ENCODE results near the gene ATP8B3. TPM values are rescaled to one million over a fixed set of nuclear protein-coding genes. Genes with fewer than 3 reads are reported as not detected.
A peak's percentile ranks its signal among the peaks of the same experiment; 100 is the strongest.

ATP8B3 gene
- total and polyA plus RNA-seq, 8 donors, result 0.89 to 2.5 (median 1.5) TPM

- intact Hi-C loops (cut with DNase I), result no loop called here
- H3K4me1 ChIP-seq, result peaks cover 0 to 4% of the 10 kb centered on the region in 2 donors
- no peaks in the 10 kb centered on the region for H3K27me3 ChIP-seq
- no peak overlapping the region for H3K4me3 ChIP-seq
- TF ChIP-seq CTCF (IDR thresholded peaks at IDR 0.05), result no peak
- no peaks in the 10 kb centered on the region for H3K9me3 ChIP-seq
- no peak for DNase-seq
- peaks cover 0 to 89% of the 10 kb centered on the region in 2 donors for H3K36me3 ChIP-seq
- peak; percentile 4 for ATAC-seq
- no peak overlapping the region for H3K27ac ChIP-seq
Measured at GRCh38 chr19:1826557-1827521, 14.8 kb upstream of the ATP8B3 start.

- Histone ChIP-seq H3K27me3 (no peaks in the 10 kb centered on the region), H3K4me1 (peaks cover 0 to 4% of the 10 kb centered on the region in 2 donors), H3K27ac (no peak overlapping the region), H3K9me3 (no peaks in the 10 kb centered on the region), H3K36me3 (peaks cover 0 to 96% of the 10 kb centered on the region in 2 donors), H3K4me3 (no peak overlapping the region)
- intact Hi-C loops (cut with DNase I), result no loop called here
- TF ChIP-seq CTCF (IDR thresholded peaks at IDR 0.05), result peak; percentile 81 to 85
- ATAC-seq (peak; percentile 87), DNase-seq (peak; percentile 59 to 92 (median 74))
Measured at GRCh38 chr19:1825909-1826556, 14.0 kb upstream of the ATP8B3 start.

GRCh38 chr19:1824252-1824622 is 12.2 kb upstream of the ATP8B3 start:
- TF ChIP-seq CTCF (IDR thresholded peaks at IDR 0.05), result no peak
- Histone ChIP-seq H3K36me3 (peaks cover 0 to 98% of the 10 kb centered on the region in 2 donors), H3K4me1 (peaks cover 0 to 4% of the 10 kb centered on the region in 2 donors), H3K27ac (no peak overlapping the region), H3K4me3 (no peak overlapping the region), H3K9me3 (no peaks in the 10 kb centered on the region), H3K27me3 (no peaks in the 10 kb centered on the region)
- ATAC-seq (no peak), DNase-seq (no peak)
- intact Hi-C loops (cut with DNase I), result no loop called here

- intact Hi-C loops (cut with DNase I), result no loop called here
- H3K4me1 ChIP-seq, result peaks cover 0 to 4% of the 10 kb centered on the region in 2 donors
- H3K27ac ChIP-seq, result no peak overlapping the region
- H3K36me3 ChIP-seq, result peaks cover 0 to 99% of the 10 kb centered on the region in 2 donors
- DNase-seq, result peak in 1 of 4 donors; percentile 76
- H3K27me3 ChIP-seq, result no peaks in the 10 kb centered on the region
- H3K4me3 ChIP-seq, result no peak overlapping the region
- no peak for ATAC-seq
- TF ChIP-seq CTCF (IDR thresholded peaks at IDR 0.05), result no peak
- H3K9me3 ChIP-seq, result no peaks in the 10 kb centered on the region
Measured at GRCh38 chr19:1823539-1824251, 11.6 kb upstream of the ATP8B3 start.
